Adrenal gland (tissue), 5 donors: ENCODE data around the gene SULT1C4.

Experiments used
- CTCF ChIP-seq, 6 experiments: fragments of 450-650 bp in 4 of 6; fragments of 200-600 bp in 2 of 6; sonication (generic) in 1 of 6; IDR thresholded peaks; 1 replicate in 5 of 6; 2 replicates in 1 of 6; pipeline versions ENCODE4 v1.5.1 to v1.8.0; 2016 to 2021; ENCODE audit warnings: antibody characterized with exemption in 6 of 6, mild to moderate bottlenecking in 2 of 6, moderate library complexity in 1 of 6
- POLR2A ChIP-seq, 2 donors: fragments of 450-650 bp; IDR thresholded peaks; one replicate each; pipeline ENCODE4 v1.6.1; 2017; ENCODE audit warnings: antibody characterized with exemption in 2 of 2, mild to moderate bottlenecking in 2 of 2, moderate library complexity in 1 of 2
- donor health status: DM: no; HTN: no; CAD: no.

GRCh38 chr2:108364676-108365297, 13.0 kb upstream of the SULT1C4 start:
- TF ChIP-seq POLR2A (IDR thresholded peaks at IDR 0.05) (no peak), CTCF (IDR thresholded peaks at IDR 0.05) (no peak)
